SK-MEL-5 (cell line): Measurements from ENCODE around the gene TBCK. TPM values are rescaled to one million over a fixed set of nuclear protein-coding genes. Genes with fewer than 3 reads are reported as not detected.

Experiments
- DNase-seq: peaks from one replicate; pipeline ENCODE4 v3.0.0-alpha.2; 2016; ENCODE audit warnings: low read depth, low spot score
- in situ Hi-C: cut with HindIII; loops from 2 replicates; pipeline ENCODE4 v1.10.0; 2016; ENCODE audit warnings: low sequenced_read_pairs, high pct_unique_total_duplicates, low pct_unique_long_range_greater_than_20kb
- total RNA-seq: library from RNA; depleted of rRNA; stranded (reverse); fragments of >200 nt; shearing (Covaris generic); gene quantifications from 2 replicates; pipeline ENCODE4 v1.2.3, GENCODE V29; 2014; rRNA removed

Gene TBCK
- total RNA-seq, 1 experiment from 2014 or later: 22.1 TPM

DNA sequence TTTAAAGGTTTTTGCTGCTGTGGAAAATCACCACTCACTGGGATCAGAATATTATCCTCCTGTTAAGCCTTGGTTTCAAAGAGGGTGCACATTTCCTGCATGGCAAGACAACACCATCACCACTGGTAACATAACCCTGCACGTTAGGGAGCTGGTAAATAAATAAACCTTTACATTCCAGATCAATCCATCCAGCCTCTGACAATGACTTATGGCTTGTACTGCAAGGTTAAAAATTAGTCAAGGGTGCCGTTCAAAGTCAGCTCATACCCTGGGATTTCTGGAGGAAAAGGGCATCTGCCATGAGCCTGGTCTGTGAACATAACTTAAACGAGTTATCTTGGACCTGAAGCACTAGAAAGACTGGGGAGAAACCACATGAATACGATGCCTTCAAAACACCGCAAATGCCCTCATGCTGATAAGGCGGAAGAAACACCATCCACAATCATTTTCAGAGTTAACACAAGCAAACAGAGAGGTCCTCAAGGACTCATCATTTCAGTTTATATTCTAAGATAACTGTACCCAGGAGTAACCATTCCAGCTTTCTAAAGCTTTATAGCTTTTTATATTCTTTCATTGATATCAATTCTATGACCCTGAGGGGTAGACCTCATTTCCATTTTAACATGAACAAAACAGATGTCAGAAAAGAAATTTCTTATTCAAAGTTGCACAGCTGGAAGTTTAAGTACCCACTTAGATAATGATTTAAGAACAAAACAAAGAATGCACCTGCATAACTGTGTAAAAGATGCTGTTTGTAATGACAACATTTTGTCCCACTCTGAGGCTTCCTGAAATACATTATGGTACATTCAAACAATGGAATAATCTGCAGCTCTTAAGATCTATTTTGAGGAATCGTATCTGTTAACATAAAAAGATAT, 317.6 kb downstream of the TBCK start:
- in situ Hi-C loops: no loop called here
- no peak for DNase-seq

DNA sequence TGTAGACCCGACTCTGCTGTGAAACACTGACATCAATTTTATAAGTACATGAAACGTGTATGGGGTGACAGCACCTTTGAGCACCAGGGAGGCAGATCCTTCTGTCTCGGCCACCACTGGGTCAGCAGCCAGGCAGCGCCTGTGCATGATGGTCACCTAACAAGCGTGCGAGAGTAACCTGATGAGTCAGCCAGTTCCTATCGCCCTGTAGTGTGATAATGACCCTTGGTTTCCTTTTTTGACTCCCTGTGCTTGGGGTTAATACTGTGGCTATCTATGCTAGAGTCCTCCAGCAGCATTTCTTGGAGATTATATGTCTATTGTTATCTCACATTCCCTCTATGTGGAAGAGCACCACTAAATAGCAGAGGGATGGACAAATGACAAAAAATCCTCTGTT, 319.2 kb downstream of the TBCK start:
- no peak for DNase-seq
- in situ Hi-C loops: no loop called here

- in situ Hi-C loops: no loop called here
Observed at GRCh38 chr4:105994841-105995501, 321.0 kb downstream of the TBCK start.

DNA sequence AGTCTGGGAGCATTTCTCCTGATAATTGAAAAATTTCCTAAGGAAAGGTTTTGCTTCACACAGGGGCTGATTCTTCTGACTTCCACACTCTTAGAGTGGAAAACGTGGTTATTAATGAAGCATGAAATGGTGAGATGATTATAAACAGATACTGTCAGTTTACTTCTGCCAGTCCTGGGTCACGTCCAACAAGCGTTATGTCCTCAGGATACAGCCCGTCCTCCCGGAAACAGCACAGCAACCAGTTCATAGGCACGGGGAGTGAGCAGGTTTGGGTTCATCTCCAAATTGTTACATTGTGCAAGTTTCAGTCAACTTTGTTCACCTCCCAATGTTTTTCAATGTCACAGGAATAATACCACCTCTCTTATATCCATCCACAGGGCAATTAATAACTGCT, 321.9 kb downstream of the TBCK start:
- in situ Hi-C loops: no loop called here
- DNase-seq: no peak

More at GRCh38 chr4:105994841-105995501, 321.0 kb downstream of the TBCK start:
- DNase-seq: no peak

DNA sequence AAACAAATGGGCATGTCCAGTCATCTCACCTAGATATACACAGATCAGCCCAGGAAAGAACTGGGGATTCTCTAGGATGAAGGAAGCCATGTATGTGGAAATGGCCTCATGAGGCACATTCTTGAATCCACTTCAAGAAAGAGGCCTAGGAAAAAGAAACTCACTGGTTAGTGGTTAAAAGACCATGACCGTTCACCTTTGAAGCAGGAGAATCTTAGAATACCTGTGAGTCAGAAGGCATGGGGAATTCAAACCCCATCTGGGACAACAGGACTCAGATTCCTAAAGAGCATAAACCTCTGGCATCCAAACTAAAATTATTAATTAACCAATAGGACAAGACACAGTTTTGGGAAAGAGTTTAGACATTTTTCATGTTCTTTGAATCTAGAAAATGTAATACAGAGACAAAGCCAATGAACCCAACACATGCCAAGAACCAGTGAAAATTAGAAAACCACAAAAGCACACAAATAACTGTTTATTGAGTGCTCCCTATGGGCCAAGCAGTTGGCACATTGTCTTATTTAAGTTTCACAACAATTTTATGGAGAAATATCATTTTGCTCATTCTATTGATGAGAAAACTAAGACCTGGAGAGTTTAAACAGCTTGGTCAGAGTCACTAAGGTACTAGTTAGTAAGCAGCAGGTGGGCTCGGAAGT, 323.2 kb downstream of the TBCK start:
- no peak for DNase-seq
- in situ Hi-C loops: no loop called here

- no peak for DNase-seq
- in situ Hi-C loops: no loop called here
Observed at GRCh38 chr4:105991726-105992125, 324.3 kb downstream of the TBCK start.

Other genes with a start within 250 kb of the TBCK start
- 35.5 and 39.9 TPM in 2 replicates for gene AIMP1, start 341 bp upstream of the TBCK start, total RNA-seq
- gene GIMD1, start 52.6 kb upstream of the TBCK start, total RNA-seq: not detected in 2 replicates